Transverse colon (tissue), 4 donors: ENCODE measurements around the gene GPS1. TPM values are rescaled to one million over a fixed set of nuclear protein-coding genes. Genes with fewer than 3 reads are reported as not detected.

Source experiments
- DNase-seq: peaks from one replicate; pipeline ENCODE4 v3.0.0-alpha.2; 2019
- H3K27ac ChIP-seq, 4 donors: fragments of 200-600 bp; sonication (generic); 2 replicates each; pipeline ENCODE4 v1.5.1; 2016 to 2018; ENCODE audit warnings: inconsistent platforms in 4 of 4
- H3K27me3 ChIP-seq: fragments of 200-600 bp; sonication (generic); 2 replicates; pipeline ENCODE4 v1.5.1; 2017; ENCODE audit warnings: inconsistent platforms
- H3K36me3 ChIP-seq, 4 donors: fragments of 200-600 bp; sonication (generic); 2 replicates each; pipeline ENCODE4 v1.5.1; 2017 to 2019; ENCODE audit warnings: inconsistent platforms in 4 of 4
- H3K4me1 ChIP-seq, 4 donors: fragments of 200-600 bp; sonication (generic); 2 replicates each; pipeline ENCODE4 v1.5.1; 2017 to 2020; ENCODE audit warnings: inconsistent platforms in 4 of 4
- H3K4me3 ChIP-seq, 4 donors: fragments of 200-600 bp; sonication (generic); 1 replicate in 1 of 4; 2 replicates in 3 of 4; pipeline versions ENCODE4 v1.5.1 to v1.6.1; 2017 to 2019; ENCODE audit warnings: inconsistent platforms in 4 of 4
- H3K9me3 ChIP-seq, 2 donors: fragments of 200-600 bp; sonication (generic); 2 replicates each; pipeline ENCODE4 v1.5.1; 2017 to 2019; ENCODE audit warnings: inconsistent platforms in 2 of 2
- EP300 ChIP-seq: sonication (generic); formaldehyde crosslinking; IDR thresholded peaks from one replicate; pipeline ENCODE4 v1.6.1; 2017; ENCODE audit warnings: antibody characterized with exemption, low read depth
- POLR2A ChIP-seq: fragments of 450-650 bp; IDR thresholded peaks from one replicate; pipeline ENCODE4 v1.6.1; 2016; ENCODE audit warnings: antibody characterized with exemption, mild to moderate bottlenecking, moderate library complexity
- POLR2AphosphoS5 ChIP-seq, 3 donors: sonication (generic); formaldehyde crosslinking; IDR thresholded peaks; one replicate each; pipeline ENCODE4 v1.6.1; 2016; ENCODE audit warnings: antibody characterized with exemption in 3 of 3
- WGBS, 2 donors: methylation state at CpG; one replicate each; pipeline ENCODE4 v1.1.5; 2018; ENCODE audit warnings: low coverage in 1 of 2; 5-methylcytosine and 5-hydroxymethylcytosine counted together
- in situ Hi-C, 4 donors: fragments of 200-750 bp; cut with MboI; loops; one replicate each; pipeline versions ENCODE4 v1.15.0 to v1.15.1; 2017; ENCODE audit warnings: low sequenced_read_pairs in 3 of 4, low pct_ligation_motif_present in 1 of 4, low pct_unique_long_range_greater_than_20kb in 1 of 4
- intact Hi-C: fragments of 100-400 bp; cut with DNase I; formaldehyde crosslinking; loops from one replicate; pipeline ENCODE4 v1.15.1; 2023; ENCODE audit warnings: low total_unique reads
- total RNA-seq, 4 donors: library from RNA; depleted of rRNA; stranded (reverse); fragments of >200 nt; gene quantifications; one replicate each; pipeline ENCODE4 v1.1.0, GENCODE V29; 2016
- TF ChIP-seq, protein P1 (sequence below), 5 experiments: fragments of 200-600 bp in 3 of 5; fragments of 450-650 bp in 2 of 5; sonication (generic) in 3 of 5; IDR thresholded peaks; 1 replicate in 2 of 5; 2 replicates in 3 of 5; pipeline ENCODE4 v1.5.1; 2016 to 2017; ENCODE audit warnings: antibody characterized with exemption in 5 of 5, inconsistent platforms in 3 of 5, mild to moderate bottlenecking in 2 of 5, moderate library complexity in 1 of 5

Gene GPS1
- total RNA-seq, 4 donors from 2014 or later = 42.0 to 160 (median 85.5) TPM

DNA sequence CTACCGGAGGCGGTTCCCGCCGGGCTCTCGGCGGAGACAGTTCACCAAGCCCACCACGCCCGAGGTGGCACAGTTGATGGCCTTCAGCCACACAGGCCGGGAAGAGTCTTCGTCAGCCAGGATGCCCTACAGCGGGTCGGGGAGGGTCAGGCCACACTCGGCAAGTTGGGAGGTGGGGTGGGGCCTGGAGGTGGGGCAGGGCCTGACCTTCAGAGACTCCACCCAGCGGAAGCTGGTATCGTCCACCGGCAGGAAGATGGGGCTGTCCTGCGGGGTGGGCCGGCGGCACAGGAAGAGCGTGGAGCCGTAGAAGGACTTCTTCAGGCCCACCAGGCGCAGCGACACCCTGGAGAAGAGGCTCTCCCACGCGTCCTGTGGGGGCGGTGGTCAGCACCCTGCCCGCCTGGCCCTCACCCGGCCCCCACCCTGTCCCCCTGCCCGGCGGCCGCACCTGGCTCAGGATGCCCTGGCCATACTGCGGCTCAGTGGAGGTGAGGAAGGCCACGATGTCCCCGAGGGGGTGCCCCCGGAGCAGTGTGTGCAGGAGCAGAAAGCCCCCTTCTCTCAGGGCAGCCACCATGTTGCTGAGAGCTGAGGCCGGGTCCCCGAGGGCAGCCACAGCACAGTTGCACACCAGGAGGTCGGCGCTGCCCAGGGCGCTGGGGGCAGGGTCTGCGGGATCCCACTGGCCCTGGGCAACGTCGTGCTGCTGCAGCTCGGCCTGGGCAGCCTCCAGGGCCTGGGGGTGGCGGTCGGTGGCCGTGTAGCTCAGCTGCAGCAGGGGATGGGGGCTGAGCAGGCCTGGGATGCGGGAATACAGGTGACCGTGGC is 33.5 kb downstream of the GPS1 start:
- in situ Hi-C loops = no loop called here
- Histone ChIP-seq H3K27me3 (no peaks in the 10 kb centered on the region), H3K4me3 (no peak overlapping the region), H3K36me3 (peaks cover 0 to 86% (median 27%) of the 10 kb centered on the region in 4 donors), H3K4me1 (no peaks in the 10 kb centered on the region), H3K27ac (no peak overlapping the region), H3K9me3 (no peaks in the 10 kb centered on the region)
- no peak for DNase-seq
- WGBS, 2 donors = 89 to 93% methylated on average over 6 to 39 of the region's 49 CpGs
- intact Hi-C loops = no loop called here
- TF ChIP-seq POLR2A (no peak), POLR2AphosphoS5 (IDR thresholded peaks at IDR 0.05) (no peak), EP300 (no peak)
- TF ChIP-seq, protein P1, sequence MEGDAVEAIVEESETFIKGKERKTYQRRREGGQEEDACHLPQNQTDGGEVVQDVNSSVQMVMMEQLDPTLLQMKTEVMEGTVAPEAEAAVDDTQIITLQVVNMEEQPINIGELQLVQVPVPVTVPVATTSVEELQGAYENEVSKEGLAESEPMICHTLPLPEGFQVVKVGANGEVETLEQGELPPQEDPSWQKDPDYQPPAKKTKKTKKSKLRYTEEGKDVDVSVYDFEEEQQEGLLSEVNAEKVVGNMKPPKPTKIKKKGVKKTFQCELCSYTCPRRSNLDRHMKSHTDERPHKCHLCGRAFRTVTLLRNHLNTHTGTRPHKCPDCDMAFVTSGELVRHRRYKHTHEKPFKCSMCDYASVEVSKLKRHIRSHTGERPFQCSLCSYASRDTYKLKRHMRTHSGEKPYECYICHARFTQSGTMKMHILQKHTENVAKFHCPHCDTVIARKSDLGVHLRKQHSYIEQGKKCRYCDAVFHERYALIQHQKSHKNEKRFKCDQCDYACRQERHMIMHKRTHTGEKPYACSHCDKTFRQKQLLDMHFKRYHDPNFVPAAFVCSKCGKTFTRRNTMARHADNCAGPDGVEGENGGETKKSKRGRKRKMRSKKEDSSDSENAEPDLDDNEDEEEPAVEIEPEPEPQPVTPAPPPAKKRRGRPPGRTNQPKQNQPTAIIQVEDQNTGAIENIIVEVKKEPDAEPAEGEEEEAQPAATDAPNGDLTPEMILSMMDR (IDR thresholded peaks at IDR 0.05) = no peak

DNA sequence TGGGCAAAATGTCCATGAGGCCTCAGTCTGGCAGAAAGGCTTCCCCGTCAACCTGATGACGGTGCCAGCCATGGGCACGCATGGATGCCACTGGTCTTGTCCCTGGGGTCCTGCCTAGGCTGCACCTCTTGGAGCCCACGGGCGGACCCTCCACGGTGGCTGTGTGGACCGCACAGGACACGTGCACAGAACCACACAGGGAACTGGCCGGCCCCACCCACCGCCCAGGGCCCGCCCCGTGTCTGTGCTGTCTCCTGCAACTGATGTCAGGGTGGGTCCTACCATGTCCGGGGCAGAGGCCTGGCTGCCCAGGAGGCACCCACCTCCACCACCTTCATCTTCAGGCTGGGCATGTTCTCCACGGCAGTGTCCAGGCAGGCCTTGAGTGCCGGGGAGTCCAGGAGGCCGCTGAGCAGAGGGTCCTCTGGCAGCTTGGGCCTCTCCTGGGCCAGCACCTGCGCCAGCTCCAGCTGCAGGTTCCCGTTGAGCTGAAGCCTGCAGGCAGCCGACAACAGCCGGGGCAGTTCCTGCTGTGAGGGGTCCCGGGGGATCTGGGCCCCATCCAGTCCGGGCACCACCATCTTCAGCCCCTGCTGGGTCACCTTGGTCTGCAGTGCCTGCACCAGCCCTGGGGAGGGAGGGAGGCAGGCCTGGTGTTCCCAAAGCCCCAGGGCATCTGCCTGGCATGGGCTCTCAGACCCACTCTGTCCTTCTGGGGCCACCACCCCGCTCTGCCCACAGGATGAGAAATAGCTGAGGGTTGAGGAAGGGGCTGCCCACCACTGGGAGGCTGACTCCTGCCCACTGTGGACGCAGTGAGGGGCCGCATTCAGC is 34.5 kb downstream of the GPS1 start:
- intact Hi-C loops = no loop called here
- DNase-seq = no peak

DNA sequence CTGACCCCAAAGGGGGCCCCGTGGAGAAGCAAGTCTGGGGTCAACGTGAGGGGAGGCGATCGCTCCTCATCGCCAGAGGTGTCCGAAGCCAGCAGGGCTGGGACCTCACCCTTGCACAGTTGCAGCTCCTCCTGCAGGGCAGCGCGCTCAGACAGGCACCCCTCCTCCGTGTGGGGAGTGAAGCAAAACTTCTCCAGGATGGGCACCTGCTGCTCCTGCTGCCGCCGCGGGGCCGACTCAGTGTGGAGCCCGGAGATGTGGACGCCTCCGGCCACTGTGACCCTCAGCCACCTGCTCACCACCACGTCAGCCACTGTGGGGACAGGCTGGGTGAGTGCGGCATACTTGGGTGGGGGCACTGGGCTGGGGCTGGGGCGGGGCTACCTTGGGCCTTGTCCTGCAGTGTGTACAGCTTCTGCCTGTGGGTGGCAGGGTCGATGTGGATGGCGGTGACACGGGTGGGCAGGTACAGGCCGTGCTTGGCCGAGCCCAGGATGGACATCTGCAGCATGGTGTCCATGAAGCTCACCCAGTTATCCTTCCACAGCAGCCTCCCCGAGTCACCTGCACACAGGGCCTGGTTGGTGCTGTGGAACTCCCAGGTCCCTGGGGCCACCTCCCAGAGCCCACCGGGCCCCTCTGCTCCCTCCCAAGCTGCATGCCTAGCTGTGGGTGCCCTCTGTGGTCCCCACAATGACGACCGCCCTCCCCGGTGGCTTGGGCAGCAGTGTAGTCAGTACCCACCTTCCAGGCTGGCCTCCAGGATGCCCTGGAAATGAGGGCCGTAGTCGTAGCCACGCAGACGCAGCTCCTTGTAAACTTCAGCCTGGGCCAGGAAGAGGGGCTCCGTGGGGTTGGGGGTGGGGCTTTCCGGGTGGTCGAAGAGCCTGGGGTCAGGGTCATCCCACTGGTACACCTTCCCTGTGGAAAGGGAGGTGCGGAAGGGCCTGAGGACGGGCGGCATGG is 35.5 kb downstream of the GPS1 start:
- no peak for DNase-seq
- TF ChIP-seq POLR2A = no peak
- no peak overlapping the region for H3K4me3 ChIP-seq
- no peaks in the 10 kb centered on the region for H3K4me1 ChIP-seq
- in situ Hi-C loops = no loop called here
- WGBS, 2 donors = 90% methylated on average over 38 of the region's 39 CpGs; no CpG with 5 or more reads in 1 of the 2 donors
- peaks cover 0 to 97% (median 32%) of the 10 kb centered on the region in 4 donors for H3K36me3 ChIP-seq
- H3K9me3 ChIP-seq = no peaks in the 10 kb centered on the region
- H3K27me3 ChIP-seq = no peaks in the 10 kb centered on the region
- no peak overlapping the region for H3K27ac ChIP-seq
- intact Hi-C loops = no loop called here

More for the DNA sequence above, 34.5 kb downstream of the GPS1 start:
- TF ChIP-seq EP300 (no peak), POLR2AphosphoS5 (IDR thresholded peaks at IDR 0.05) (no peak), POLR2A (no peak)
- TF ChIP-seq, protein P1 (IDR thresholded peaks at IDR 0.05) = no peak
- no peak overlapping the region for H3K27ac ChIP-seq
- H3K4me3 ChIP-seq = no peak overlapping the region
- no peaks in the 10 kb centered on the region for H3K9me3 ChIP-seq
- H3K4me1 ChIP-seq = no peaks in the 10 kb centered on the region
- in situ Hi-C loops = no loop called here
- H3K27me3 ChIP-seq = no peaks in the 10 kb centered on the region
- H3K36me3 ChIP-seq = peaks cover 0 to 95% (median 30%) of the 10 kb centered on the region in 4 donors
- 88% methylated on average over 15 of the region's 25 CpGs; no CpG with 5 or more reads in 1 of the 2 donors for WGBS, 2 donors

DNA sequence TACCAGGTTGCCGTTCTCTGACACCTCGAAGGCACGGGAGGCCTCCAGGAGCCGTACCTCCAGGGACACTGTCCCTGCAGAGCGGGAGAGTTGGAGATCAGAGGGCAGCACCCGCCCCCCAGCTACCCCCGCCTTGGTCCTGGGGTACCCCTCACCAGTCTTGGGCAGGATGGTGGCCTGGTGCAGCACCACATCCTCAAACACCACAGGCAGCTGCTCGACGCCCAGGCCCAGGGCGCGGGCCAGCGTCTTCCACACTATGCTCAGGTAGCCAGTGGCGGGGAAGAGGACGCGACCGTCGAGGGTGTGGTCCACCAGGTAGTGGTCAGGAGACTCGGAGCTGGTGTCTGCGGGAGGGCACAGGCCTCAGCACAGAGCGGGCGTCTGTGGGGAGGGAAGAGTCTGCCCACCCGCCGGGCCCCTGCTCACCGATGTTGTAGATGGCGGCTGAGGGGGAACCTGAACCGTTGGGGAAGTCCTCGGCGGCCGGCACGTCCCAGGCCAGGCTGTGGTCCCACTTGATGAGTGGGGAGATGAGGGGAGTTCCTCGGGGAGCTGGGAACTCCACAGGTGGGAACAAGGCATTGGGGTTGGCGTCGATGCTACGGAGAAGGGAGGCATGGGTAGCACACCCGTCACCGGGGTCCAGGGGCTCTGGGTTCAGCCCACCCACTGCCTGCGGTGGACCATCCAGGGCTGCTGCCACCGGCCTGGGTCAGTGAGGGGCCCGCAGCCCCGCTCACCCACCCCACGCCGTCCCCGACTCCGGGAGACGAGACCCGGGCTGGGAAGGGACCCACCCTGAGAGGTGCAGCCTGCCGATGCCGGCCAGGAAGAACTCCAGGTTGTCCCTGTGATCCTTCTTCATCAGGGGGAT is 36.5 kb downstream of the GPS1 start:
- in situ Hi-C loops (no loop called here), intact Hi-C loops (no loop called here)
- no peaks in the 10 kb centered on the region for H3K27me3 ChIP-seq
- WGBS, 2 donors = 93% methylated on average over 44 of the region's 48 CpGs; no CpG with 5 or more reads in 1 of the 2 donors
- no peak overlapping the region for H3K4me3 ChIP-seq
- H3K27ac ChIP-seq = no peak overlapping the region
- H3K4me1 ChIP-seq = no peaks in the 10 kb centered on the region
- TF ChIP-seq POLR2A (no peak), POLR2AphosphoS5 (IDR thresholded peaks at IDR 0.05) (no peak), EP300 (no peak)
- TF ChIP-seq, protein P1 (IDR thresholded peaks at IDR 0.05) = no peak
- DNase-seq = no peak
- no peaks in the 10 kb centered on the region for H3K9me3 ChIP-seq
- H3K36me3 ChIP-seq = peaks cover 0 to 98% (median 33%) of the 10 kb centered on the region in 4 donors
